SKM-1 treated with dmso at 0.1 percent for 144 hours (cell line): ENCODE results near the gene OXSR1.

Experiments used
- DNase-seq: peaks from one replicate; lab custom pipeline; 2025; ENCODE audit not compliant: unreplicated experiment; lab: John Stamatoyannopoulos, UW

Gene OXSR1

DNA sequence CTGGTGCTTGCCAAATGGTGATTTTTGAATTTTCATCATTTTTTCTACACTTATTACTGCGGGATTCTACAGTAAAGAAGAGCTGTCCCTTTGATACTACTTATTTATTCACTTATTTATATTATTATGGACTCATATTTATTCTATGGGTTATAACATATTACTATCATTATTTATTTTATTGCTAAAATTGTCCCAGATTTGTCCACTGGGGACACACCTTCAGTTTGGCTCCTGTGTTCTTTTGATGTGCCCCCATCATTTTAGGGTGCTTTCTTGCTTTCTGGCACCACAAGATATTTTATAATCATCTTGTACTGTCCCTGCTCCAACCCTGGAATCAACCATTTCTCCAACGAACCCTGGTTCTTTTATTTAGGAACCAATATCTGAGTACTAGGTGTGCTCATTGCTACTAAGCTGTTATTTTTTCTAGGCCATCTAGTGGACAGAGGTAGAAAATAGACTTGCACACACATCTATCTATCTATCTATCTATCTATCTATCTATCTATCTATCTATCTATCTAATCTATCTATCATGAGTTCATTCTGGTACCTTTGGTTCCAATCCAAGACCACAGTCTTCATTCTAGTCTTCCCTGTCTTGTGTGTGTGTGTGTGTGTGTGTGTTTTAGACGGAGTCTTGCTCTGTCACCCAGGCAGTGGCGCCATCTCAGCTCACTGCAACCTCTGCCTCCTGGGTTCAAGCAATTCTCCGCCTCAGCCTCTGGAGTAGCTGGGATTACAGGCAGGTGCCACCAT, 132.8 kb downstream of the OXSR1 start:
- DNase-seq, result no peak
